Measurements from ENCODE around the gene VAV1. TPM values are rescaled to one million over a fixed set of nuclear protein-coding genes. Genes with fewer than 3 reads are reported as not detected.

The VAV1 gene
- total RNA-seq, 1 experiment from 2014 or later: 3.0 TPM

GRCh38 chr19:6849876-6850275 is 77.4 kb downstream of the VAV1 start:
- TF ChIP-seq EZH2phosphoT487 (IDR thresholded peaks at IDR 0.05; ENCODE audit: borderline replicate concordance, low read length): no peak
- TF ChIP-seq, protein P1, sequence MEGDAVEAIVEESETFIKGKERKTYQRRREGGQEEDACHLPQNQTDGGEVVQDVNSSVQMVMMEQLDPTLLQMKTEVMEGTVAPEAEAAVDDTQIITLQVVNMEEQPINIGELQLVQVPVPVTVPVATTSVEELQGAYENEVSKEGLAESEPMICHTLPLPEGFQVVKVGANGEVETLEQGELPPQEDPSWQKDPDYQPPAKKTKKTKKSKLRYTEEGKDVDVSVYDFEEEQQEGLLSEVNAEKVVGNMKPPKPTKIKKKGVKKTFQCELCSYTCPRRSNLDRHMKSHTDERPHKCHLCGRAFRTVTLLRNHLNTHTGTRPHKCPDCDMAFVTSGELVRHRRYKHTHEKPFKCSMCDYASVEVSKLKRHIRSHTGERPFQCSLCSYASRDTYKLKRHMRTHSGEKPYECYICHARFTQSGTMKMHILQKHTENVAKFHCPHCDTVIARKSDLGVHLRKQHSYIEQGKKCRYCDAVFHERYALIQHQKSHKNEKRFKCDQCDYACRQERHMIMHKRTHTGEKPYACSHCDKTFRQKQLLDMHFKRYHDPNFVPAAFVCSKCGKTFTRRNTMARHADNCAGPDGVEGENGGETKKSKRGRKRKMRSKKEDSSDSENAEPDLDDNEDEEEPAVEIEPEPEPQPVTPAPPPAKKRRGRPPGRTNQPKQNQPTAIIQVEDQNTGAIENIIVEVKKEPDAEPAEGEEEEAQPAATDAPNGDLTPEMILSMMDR (conservative IDR thresholded peaks at IDR 0.05; ENCODE audit: low read depth, low read length): no peak
- no peak for TF ChIP-seq EZH2 (IDR thresholded peaks at IDR 0.05; ENCODE audit: low read length, unreplicated experiment)

GRCh38 chr19:6851359-6851758 is 78.9 kb downstream of the VAV1 start:
- H3K9me2 ChIP-seq (replicated peaks; ENCODE audit: low read length): no peaks in the 10 kb centered on the region
- no TSS peak for BruUV-seq (replicated peaks)
- H3K9me3 ChIP-seq (ENCODE audit: low read length): no peaks in the 10 kb centered on the region
- TF ChIP-seq EZH2phosphoT487 (IDR thresholded peaks at IDR 0.05; ENCODE audit: borderline replicate concordance, low read length) (no peak), EZH2 (IDR thresholded peaks at IDR 0.05; ENCODE audit: low read length, unreplicated experiment) (no peak)
- TF ChIP-seq, protein P1 (conservative IDR thresholded peaks at IDR 0.05; ENCODE audit: low read depth, low read length): no peak
- DNase-seq (no peak), ATAC-seq (no peak)
- CTCF ChIA-PET: no interaction called here
- H3K4me2 ChIP-seq (ENCODE audit: low read length): no peak overlapping the region
- no peaks in the 10 kb centered on the region for H4K20me1 ChIP-seq (ENCODE audit: low read length)
- no peak overlapping the region for H3K9ac ChIP-seq (ENCODE audit: low read length)
- no peak overlapping the region for H3K4me3 ChIP-seq (ENCODE audit: low read length)
- H3K36me3 ChIP-seq (ENCODE audit: low read depth, low read length): no peaks in the 10 kb centered on the region
- no peak overlapping the region for H2AFZ ChIP-seq (ENCODE audit: low read length)
- intact Hi-C loops (cut with micrococcal nuclease): no loop called here
- no peaks in the 10 kb centered on the region for H3F3A ChIP-seq (ENCODE audit: low read length, unreplicated experiment)
- peaks cover 11% of the 10 kb centered on the region for H3K4me1 ChIP-seq (ENCODE audit: insufficient read depth, low read length)
- POLR2A ChIA-PET (ENCODE audit: unreplicated experiment): no interaction called here
- H3K27ac ChIP-seq (ENCODE audit: low read length): no peak overlapping the region
- H3K27me3 ChIP-seq (ENCODE audit: low read length): no peaks in the 10 kb centered on the region
- H3K79me2 ChIP-seq (ENCODE audit: low read length): no peaks in the 10 kb centered on the region

More at GRCh38 chr19:6849876-6850275, 77.4 kb downstream of the VAV1 start:
- H3K9me3 ChIP-seq (ENCODE audit: low read length): no peaks in the 10 kb centered on the region
- ChIA-PET CTCF (no interaction called here), POLR2A (ENCODE audit: unreplicated experiment) (no interaction called here)
- no peaks in the 10 kb centered on the region for H4K20me1 ChIP-seq (ENCODE audit: low read length)
- no peaks in the 10 kb centered on the region for H3K9me2 ChIP-seq (replicated peaks; ENCODE audit: low read length)
- H3K9ac ChIP-seq (ENCODE audit: low read length): no peak overlapping the region
- no TSS peak for BruUV-seq (replicated peaks)
- no peak overlapping the region for H3K27ac ChIP-seq (ENCODE audit: low read length)
- peaks cover 7% of the 10 kb centered on the region for H3K4me1 ChIP-seq (ENCODE audit: insufficient read depth, low read length)
- DNase-seq (no peak), ATAC-seq (no peak)
- no peaks in the 10 kb centered on the region for H3K27me3 ChIP-seq (ENCODE audit: low read length)
- no peak overlapping the region for H3K4me2 ChIP-seq (ENCODE audit: low read length)
- no peaks in the 10 kb centered on the region for H3K79me2 ChIP-seq (ENCODE audit: low read length)
- intact Hi-C loops (cut with micrococcal nuclease): no loop called here
- no peaks in the 10 kb centered on the region for H3F3A ChIP-seq (ENCODE audit: low read length, unreplicated experiment)
- H3K4me3 ChIP-seq (ENCODE audit: low read length): no peak overlapping the region
- no peak overlapping the region for H2AFZ ChIP-seq (ENCODE audit: low read length)
- H3K36me3 ChIP-seq (ENCODE audit: low read depth, low read length): no peaks in the 10 kb centered on the region

GRCh38 chr19:6852001-6852400 is 79.5 kb downstream of the VAV1 start:
- Histone ChIP-seq H3K27me3 (ENCODE audit: low read length) (no peaks in the 10 kb centered on the region), H3K9me3 (ENCODE audit: low read length) (no peaks in the 10 kb centered on the region), H3K4me3 (ENCODE audit: low read length) (no peak overlapping the region), H3K9me2 (replicated peaks; ENCODE audit: low read length) (no peaks in the 10 kb centered on the region), H2AFZ (ENCODE audit: low read length) (no peak overlapping the region), H3F3A (ENCODE audit: low read length, unreplicated experiment) (no peaks in the 10 kb centered on the region), H3K9ac (ENCODE audit: low read length) (no peak overlapping the region), H3K79me2 (ENCODE audit: low read length) (no peaks in the 10 kb centered on the region), H3K4me1 (ENCODE audit: insufficient read depth, low read length) (peaks cover 11% of the 10 kb centered on the region), H4K20me1 (ENCODE audit: low read length) (no peaks in the 10 kb centered on the region), H3K36me3 (ENCODE audit: low read depth, low read length) (no peaks in the 10 kb centered on the region), H3K27ac (ENCODE audit: low read length) (no peak overlapping the region), H3K4me2 (ENCODE audit: low read length) (no peak overlapping the region)
- DNase-seq: no peak
- CTCF ChIA-PET: no interaction called here
- ATAC-seq: no peak
- POLR2A ChIA-PET (ENCODE audit: unreplicated experiment): no interaction called here
- intact Hi-C loops (cut with micrococcal nuclease): no loop called here
- BruUV-seq (replicated peaks): no TSS peak
- TF ChIP-seq EZH2phosphoT487 (IDR thresholded peaks at IDR 0.05; ENCODE audit: borderline replicate concordance, low read length): no peak
- TF ChIP-seq, protein P1 (conservative IDR thresholded peaks at IDR 0.05; ENCODE audit: low read depth, low read length): no peak
- TF ChIP-seq EZH2 (IDR thresholded peaks at IDR 0.05; ENCODE audit: low read length, unreplicated experiment): no peak
